ENCODE measurements around the gene DUXA. TPM values are rescaled to one million over a fixed set of nuclear protein-coding genes. Genes with fewer than 3 reads are reported as not detected.
"Not testable (repeated sequence)": the region's sequence is repeated elsewhere in the genome, so short reads cannot be mapped to it uniquely, and the experiment has no call there.

Gene DUXA
- total RNA-seq, 2 experiments from 2014 or later, result not detected

- POLR2A ChIA-PET, result no interaction called here
- Mint-ChIP-seq H3K4me1 (ENCODE audit: low read depth) (no peaks in the 10 kb centered on the region), H3K4me3 (no peak overlapping the region), H3K9me3 (ENCODE audit: insufficient read depth) (peaks cover 6% of the 10 kb centered on the region), H3K27me3 (ENCODE audit: low read depth) (no peaks in the 10 kb centered on the region), H3K36me3 (ENCODE audit: low read depth) (no peaks in the 10 kb centered on the region), H3K27ac (no peak overlapping the region)
- CTCF ChIA-PET, result no interaction called here
- ATAC-seq (no peak), DNase-seq (no peak)
Measured at GRCh38 chr19:57152921-57153320, 14.4 kb downstream of the DUXA start.

- ATAC-seq, result no peak
Measured at GRCh38 chr19:57141699-57142098, 25.6 kb downstream of the DUXA start.

GRCh38 chr19:57135797-57136196 lies 31.5 kb downstream of the DUXA start:
- ATAC-seq, result no peak
- ChIA-PET CTCF (no interaction called here), POLR2A (no interaction called here)
- no peaks in the 10 kb centered on the region for H3K4me1 Mint-ChIP-seq (ENCODE audit: low read depth)
- peaks cover 1% of the 10 kb centered on the region for H3K36me3 Mint-ChIP-seq (ENCODE audit: low read depth)
- H3K27me3 Mint-ChIP-seq (ENCODE audit: low read depth), result no peaks in the 10 kb centered on the region
- H3K4me3 Mint-ChIP-seq, result no peak overlapping the region
- H3K9me3 Mint-ChIP-seq (ENCODE audit: insufficient read depth), result peaks cover 30% of the 10 kb centered on the region
- H3K27ac Mint-ChIP-seq, result no peak overlapping the region
- no peak for DNase-seq

More at GRCh38 chr19:57141699-57142098, 25.6 kb downstream of the DUXA start:
- DNase-seq, result no peak
- H3K4me1 Mint-ChIP-seq (ENCODE audit: low read depth), result no peaks in the 10 kb centered on the region
- no peaks in the 10 kb centered on the region for H3K36me3 Mint-ChIP-seq (ENCODE audit: low read depth)
- no peak overlapping the region for H3K27ac Mint-ChIP-seq
- ChIA-PET CTCF (no interaction called here), POLR2A (no interaction called here)
- H3K27me3 Mint-ChIP-seq (ENCODE audit: low read depth), result no peaks in the 10 kb centered on the region
- no peak overlapping the region for H3K4me3 Mint-ChIP-seq
- peaks cover 8% of the 10 kb centered on the region for H3K9me3 Mint-ChIP-seq (ENCODE audit: insufficient read depth)

- H3K27me3 Mint-ChIP-seq (ENCODE audit: low read depth); H3K4me1 Mint-ChIP-seq (ENCODE audit: low read depth); H3K4me3 Mint-ChIP-seq; H3K36me3 Mint-ChIP-seq (ENCODE audit: low read depth); DNase-seq; ATAC-seq; CTCF ChIA-PET; POLR2A ChIA-PET; H3K27ac Mint-ChIP-seq: not testable (repeated sequence)
- H3K9me3 Mint-ChIP-seq (ENCODE audit: insufficient read depth), result peaks cover 26% of the 10 kb centered on the region
Measured at GRCh38 chr19:57127403-57127802, 39.9 kb downstream of the DUXA start.

- no peaks in the 10 kb centered on the region for H3K27me3 Mint-ChIP-seq (ENCODE audit: low read depth)
- CTCF ChIA-PET, result no interaction called here
- POLR2A ChIA-PET, result no interaction called here
- no peaks in the 10 kb centered on the region for H3K4me1 Mint-ChIP-seq (ENCODE audit: low read depth)
- no peak for DNase-seq
- no peak overlapping the region for H3K27ac Mint-ChIP-seq
- H3K36me3 Mint-ChIP-seq (ENCODE audit: low read depth), result peaks cover 2% of the 10 kb centered on the region
- H3K9me3 Mint-ChIP-seq (ENCODE audit: insufficient read depth), result peaks cover 5% of the 10 kb centered on the region
- no peak for ATAC-seq
- no peak overlapping the region for H3K4me3 Mint-ChIP-seq
Measured at GRCh38 chr19:57123882-57124281, 43.4 kb downstream of the DUXA start.

- ATAC-seq (no peak), DNase-seq (no peak)
- Mint-ChIP-seq H3K27ac (no peak overlapping the region), H3K4me3 (no peak overlapping the region), H3K4me1 (ENCODE audit: low read depth) (no peaks in the 10 kb centered on the region), H3K9me3 (ENCODE audit: insufficient read depth) (peaks cover 13% of the 10 kb centered on the region), H3K36me3 (ENCODE audit: low read depth) (peaks cover 2% of the 10 kb centered on the region), H3K27me3 (ENCODE audit: low read depth) (no peaks in the 10 kb centered on the region)
- POLR2A ChIA-PET, result no interaction called here
- CTCF ChIA-PET, result no interaction called here
Measured at GRCh38 chr19:57118848-57119247, 48.4 kb downstream of the DUXA start.

- H3K27ac Mint-ChIP-seq; CTCF ChIA-PET; H3K4me1 Mint-ChIP-seq (ENCODE audit: low read depth); H3K36me3 Mint-ChIP-seq (ENCODE audit: low read depth); POLR2A ChIA-PET; H3K27me3 Mint-ChIP-seq (ENCODE audit: low read depth); DNase-seq; H3K4me3 Mint-ChIP-seq; ATAC-seq: not testable (repeated sequence)
- peaks cover 30% of the 10 kb centered on the region for H3K9me3 Mint-ChIP-seq (ENCODE audit: insufficient read depth)
Measured at GRCh38 chr19:57113501-57113900, 53.8 kb downstream of the DUXA start.

- peaks cover 5% of the 10 kb centered on the region for H3K36me3 Mint-ChIP-seq (ENCODE audit: low read depth)
- no peaks in the 10 kb centered on the region for H3K27me3 Mint-ChIP-seq (ENCODE audit: low read depth)
- CTCF ChIA-PET, result no interaction called here
- H3K27ac Mint-ChIP-seq, result no peak overlapping the region
- DNase-seq (no peak), ATAC-seq (no peak)
- peaks cover 38% of the 10 kb centered on the region for H3K9me3 Mint-ChIP-seq (ENCODE audit: insufficient read depth)
- no peak overlapping the region for H3K4me3 Mint-ChIP-seq
- POLR2A ChIA-PET, result no interaction called here
- no peaks in the 10 kb centered on the region for H3K4me1 Mint-ChIP-seq (ENCODE audit: low read depth)
Measured at GRCh38 chr19:57111329-57111644, 56.0 kb downstream of the DUXA start.

GRCh38 chr19:57110592-57111328 lies 56.5 kb downstream of the DUXA start:
- no peak overlapping the region for H3K4me3 Mint-ChIP-seq
- peaks cover 38% of the 10 kb centered on the region for H3K9me3 Mint-ChIP-seq (ENCODE audit: insufficient read depth)
- ChIA-PET POLR2A (no interaction called here), CTCF (no interaction called here)
- ATAC-seq (no peak), DNase-seq (no peak)
- no peaks in the 10 kb centered on the region for H3K4me1 Mint-ChIP-seq (ENCODE audit: low read depth)
- H3K36me3 Mint-ChIP-seq (ENCODE audit: low read depth), result peaks cover 5% of the 10 kb centered on the region
- H3K27ac Mint-ChIP-seq, result no peak overlapping the region
- H3K27me3 Mint-ChIP-seq (ENCODE audit: low read depth), result no peaks in the 10 kb centered on the region

GRCh38 chr19:57106722-57107235 lies 60.5 kb downstream of the DUXA start:
- DNase-seq (no peak), ATAC-seq (no peak)
- Mint-ChIP-seq H3K4me1 (ENCODE audit: low read depth) (peaks cover 8% of the 10 kb centered on the region), H3K36me3 (ENCODE audit: low read depth) (peaks cover 12% of the 10 kb centered on the region), H3K27me3 (ENCODE audit: low read depth) (no peaks in the 10 kb centered on the region), H3K4me3 (no peak overlapping the region), H3K27ac (no peak overlapping the region), H3K9me3 (ENCODE audit: insufficient read depth) (peaks cover 30% of the 10 kb centered on the region)
- CTCF ChIA-PET, result no interaction called here
- POLR2A ChIA-PET, result no interaction called here

- Mint-ChIP-seq H3K9me3 (ENCODE audit: insufficient read depth) (peaks cover 24% of the 10 kb centered on the region), H3K4me1 (ENCODE audit: low read depth) (peaks cover 8% of the 10 kb centered on the region), H3K36me3 (ENCODE audit: low read depth) (peaks cover 10% of the 10 kb centered on the region), H3K27ac (no peak overlapping the region), H3K4me3 (no peak overlapping the region), H3K27me3 (ENCODE audit: low read depth) (no peaks in the 10 kb centered on the region)
- CTCF ChIA-PET, result no interaction called here
- POLR2A ChIA-PET, result no interaction called here
- ATAC-seq (no peak), DNase-seq (no peak)
Measured at GRCh38 chr19:57105976-57106721, 61.1 kb downstream of the DUXA start.

Measured in activated CD8-positive, alpha-beta T cell treated with anti-CD3 and anti-CD28 coated beads, Interleukin-2, amount 10 ng/mL, durations not matched to agents 7 days and 5 days (primary cell).